K562 (cell line): ENCODE results near the gene RNU6-1. TPM values are rescaled to one million over a fixed set of nuclear protein-coding genes. Genes with fewer than 3 reads are reported as not detected.
A peak's percentile ranks its signal among the peaks of the same experiment; 100 is the strongest.

Experiments
- BACH1 ChIP-seq: fragments of 200-800 bp; sonication (Bioruptor generic); IDR thresholded peaks from 2 replicates; pipeline ENCODE4 v1.6.1; 2016; ENCODE audit warnings: missing genetic modification characterization, missing compliant biosample characterization
- CHCHD3 ChIP-seq: fragments of 250-450 bp; sonication (Bioruptor Pico); IDR thresholded peaks from 2 replicates; pipeline ENCODE4 v2.1.2; 2022; ENCODE audit warnings: mild to moderate bottlenecking
- FOXK2 ChIP-seq, 2 experiments: fragments of 450-650 bp; IDR thresholded peaks in 1 of 2; conservative IDR thresholded peaks in 1 of 2; 2 replicates each; pipeline ENCODE4 v1.6.1; 2016; ENCODE audit warnings: low read depth in 2 of 2, mild to moderate bottlenecking in 1 of 2
- HDAC2 ChIP-seq: fragments of 450-650 bp; IDR thresholded peaks from 2 replicates; pipeline ENCODE4 v1.6.1; 2016; ENCODE audit warnings: mild to moderate bottlenecking
- HDAC6 ChIP-seq: IDR thresholded peaks from 2 replicates; pipeline ENCODE4 v1.6.1; 2012; ENCODE audit warnings: low read depth, mild to moderate bottlenecking, control low read depth, inconsistent platforms, low read length, moderate library complexity
- HNRNPUL1 ChIP-seq: fragments of 200-400 bp; formaldehyde crosslinking; IDR thresholded peaks from 2 replicates; pipeline ENCODE4 v1.6.1; 2017; ENCODE audit warnings: low read length
- JUNB ChIP-seq: fragments of 450-650 bp; formaldehyde crosslinking; conservative IDR thresholded peaks from 2 replicates; pipeline ENCODE4 v1.4.0; 2020; ENCODE audit warnings: mild to moderate bottlenecking
- KLF10 ChIP-seq: fragments of 250-450 bp; sonication (Bioruptor Pico); IDR thresholded peaks from 2 replicates; pipeline ENCODE4 v1.6.1; 2021; ENCODE audit warnings: matching md5 sums
- KLF16 ChIP-seq: IDR thresholded peaks from 2 replicates; pipeline ENCODE4 v1.6.1; 2016; ENCODE audit warnings: antibody characterized with exemption
- MCM5 ChIP-seq: fragments of 450-650 bp; IDR thresholded peaks from 2 replicates; pipeline ENCODE4 v1.6.1; 2016; ENCODE audit warnings: low read depth
- MTA2 ChIP-seq: fragments of 450-650 bp; IDR thresholded peaks from 2 replicates; pipeline ENCODE4 v1.6.1; 2016; ENCODE audit warnings: low read depth
- NFATC3 ChIP-seq: fragments of 450-650 bp; IDR thresholded peaks from 2 replicates; pipeline ENCODE4 v1.6.1; 2017; ENCODE audit warnings: mild to moderate bottlenecking
- RBBP5 ChIP-seq: fragments of 200-600 bp; sonication (generic); IDR thresholded peaks from 2 replicates; pipeline ENCODE4 v1.6.1; 2012; ENCODE audit warnings: borderline replicate concordance, mild to moderate bottlenecking, low read length, control low read depth, inconsistent platforms; ENCODE audit not compliant: insufficient read depth, poor library complexity, severe bottlenecking
- SFPQ ChIP-seq: fragments of 200-400 bp; formaldehyde crosslinking; IDR thresholded peaks from 2 replicates; pipeline ENCODE4 v1.6.1; 2017; ENCODE audit warnings: mild to moderate bottlenecking, low read depth, low read length, moderate library complexity
- STAT5A ChIP-seq: IDR thresholded peaks from 2 replicates; pipeline ENCODE4 v1.6.1; 2012; ENCODE audit warnings: low read length, inconsistent platforms, borderline replicate concordance
- TEAD1 ChIP-seq, 2 experiments: fragments of 450-650 bp in 1 of 2; sonication (generic) in 1 of 2; formaldehyde crosslinking; IDR thresholded peaks; 2 replicates each; pipeline versions ENCODE4 v1.4.0 to v1.8.0; 2020 to 2022; ENCODE audit warnings: mild to moderate bottlenecking in 2 of 2, missing genetic modification reagents in 1 of 2
- USF2 ChIP-seq: sonication (generic); formaldehyde crosslinking; IDR thresholded peaks from 2 replicates; pipeline ENCODE4 v1.5.0; 2020; ENCODE audit warnings: missing genetic modification reagents
- ZNF354B ChIP-seq: fragments of 250-450 bp; sonication (Bioruptor Pico); IDR thresholded peaks from 2 replicates; pipeline ENCODE4 v1.4.0; 2020
- ZNF395 ChIP-seq: fragments of 200-800 bp; sonication (Bioruptor generic); IDR thresholded peaks from 2 replicates; pipeline ENCODE4 v1.6.1; 2017; ENCODE audit warnings: missing genetic modification characterization, missing compliant biosample characterization
- ZNF444 ChIP-seq: fragments of 250-450 bp; sonication (Bioruptor Pico); IDR thresholded peaks from 2 replicates; pipeline ENCODE4 v1.4.0; 2020; ENCODE audit warnings: mild to moderate bottlenecking, moderate library complexity
- polyA plus RNA-seq, 8 experiments: library from polyadenylated mRNA; depleted of rRNA in 4 of 8; stranded (reverse) in 5 of 8; unstranded in 3 of 8; fragments of >200 nt; fragmentation: Nextera tagmentation in 2 of 8; fragmentation: Illumina TruSeq in 1 of 8; extraction: Ambion mirVana in 2 of 8; extraction: Trizol in 1 of 8; gene quantifications; 2 replicates each; pipeline versions ENCODE4 v1.2.1 to v1.2.3, GENCODE V29; 2011 to 2014; ENCODE audit warnings: inconsistent platforms in 1 of 8, missing spikeins in 1 of 8
- total RNA-seq, 7 experiments: library from RNA; depleted of rRNA in 6 of 7; stranded (reverse); fragments of >200 nt in 6 of 7; fragmentation: Illumina TruSeq in 2 of 7; extraction: Trizol in 2 of 7; gene quantifications; 2 replicates each; pipeline versions ENCODE4 v1.2.1 to v1.2.3, GENCODE V29; 2011 to 2021; ENCODE audit warnings: low replicate concordance in 1 of 7
- TF ChIP-seq, protein P1 (sequence below): IDR thresholded peaks from 2 replicates; pipeline ENCODE4 v1.6.1; 2011; ENCODE audit not compliant: insufficient read length; ENCODE audit errors: extremely low read depth
- TF ChIP-seq, protein P2 (sequence below): fragments of 150-350 bp; conservative IDR thresholded peaks from 2 replicates; pipeline ENCODE4 v1.6.1; 2014; ENCODE audit warnings: low read length

Gene RNU6-1
- total and polyA plus RNA-seq, 9 of the 15 experiments (the other 6 are each of a cell fraction or from before 2014, with no cell fraction given) = not detected

- TF ChIP-seq KLF16 = 0 out of 2 replicates have a peak, but pooled peaks have one; percentile 7
- TF ChIP-seq USF2 (CRISPR knock-in tag) = no peak
- no peak for TF ChIP-seq HNRNPUL1
- no peak for TF ChIP-seq FOXK2 (conservative IDR thresholded peaks at IDR 0.05 in 1 of 2, IDR thresholded peaks at IDR 0.05 in 1 of 2; ENCODE audit: low read depth in 2 of 2)
- TF ChIP-seq, protein P1, sequence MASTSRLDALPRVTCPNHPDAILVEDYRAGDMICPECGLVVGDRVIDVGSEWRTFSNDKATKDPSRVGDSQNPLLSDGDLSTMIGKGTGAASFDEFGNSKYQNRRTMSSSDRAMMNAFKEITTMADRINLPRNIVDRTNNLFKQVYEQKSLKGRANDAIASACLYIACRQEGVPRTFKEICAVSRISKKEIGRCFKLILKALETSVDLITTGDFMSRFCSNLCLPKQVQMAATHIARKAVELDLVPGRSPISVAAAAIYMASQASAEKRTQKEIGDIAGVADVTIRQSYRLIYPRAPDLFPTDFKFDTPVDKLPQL = no peak
- TF ChIP-seq ZNF354B (CRISPR knock-in tag) = no peak
- TF ChIP-seq SFPQ = no peak
- TF ChIP-seq, protein P2, sequence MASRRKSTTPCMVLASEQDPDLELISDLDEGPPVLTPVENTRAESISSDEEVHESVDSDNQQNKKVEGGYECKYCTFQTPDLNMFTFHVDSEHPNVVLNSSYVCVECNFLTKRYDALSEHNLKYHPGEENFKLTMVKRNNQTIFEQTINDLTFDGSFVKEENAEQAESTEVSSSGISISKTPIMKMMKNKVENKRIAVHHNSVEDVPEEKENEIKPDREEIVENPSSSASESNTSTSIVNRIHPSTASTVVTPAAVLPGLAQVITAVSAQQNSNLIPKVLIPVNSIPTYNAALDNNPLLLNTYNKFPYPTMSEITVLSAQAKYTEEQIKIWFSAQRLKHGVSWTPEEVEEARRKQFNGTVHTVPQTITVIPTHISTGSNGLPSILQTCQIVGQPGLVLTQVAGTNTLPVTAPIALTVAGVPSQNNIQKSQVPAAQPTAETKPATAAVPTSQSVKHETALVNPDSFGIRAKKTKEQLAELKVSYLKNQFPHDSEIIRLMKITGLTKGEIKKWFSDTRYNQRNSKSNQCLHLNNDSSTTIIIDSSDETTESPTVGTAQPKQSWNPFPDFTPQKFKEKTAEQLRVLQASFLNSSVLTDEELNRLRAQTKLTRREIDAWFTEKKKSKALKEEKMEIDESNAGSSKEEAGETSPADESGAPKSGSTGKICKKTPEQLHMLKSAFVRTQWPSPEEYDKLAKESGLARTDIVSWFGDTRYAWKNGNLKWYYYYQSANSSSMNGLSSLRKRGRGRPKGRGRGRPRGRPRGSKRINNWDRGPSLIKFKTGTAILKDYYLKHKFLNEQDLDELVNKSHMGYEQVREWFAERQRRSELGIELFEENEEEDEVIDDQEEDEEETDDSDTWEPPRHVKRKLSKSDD = no peak
- TF ChIP-seq BACH1 (tag) = no peak
- no peak; the same call in 1 of the 2 replicates for TF ChIP-seq STAT5A
- no peak for TF ChIP-seq JUNB (CRISPR knock-in tag)
- TF ChIP-seq HDAC6 = no peak
- TF ChIP-seq CHCHD3 (CRISPR knock-in tag) = no peak
- TF ChIP-seq MCM5 = no peak
- peak; percentile 72 to 92 for TF ChIP-seq TEAD1 (CRISPR knock-in tag; IDR thresholded peaks at IDR 0.05)
- TF ChIP-seq KLF10 (CRISPR knock-in tag) = no peak
- peak; percentile 74 for TF ChIP-seq RBBP5
- peak; percentile 84 for TF ChIP-seq ZNF395 (CRISPR knock-in tag)
- TF ChIP-seq NFATC3 = no peak
- TF ChIP-seq HDAC2 = no peak
- TF ChIP-seq MTA2 = no peak
- TF ChIP-seq ZNF444 (CRISPR knock-in tag) = no peak
Observed at GRCh38 chr15:67884514-67885174, 44.8 kb upstream of the RNU6-1 start (continued).
